ENCODE results near the gene OTUD1. TPM values are rescaled to one million over a fixed set of nuclear protein-coding genes. Genes with fewer than 3 reads are reported as not detected.

OTUD1 gene

Small RNA genes lying within 50 kb of the gene (microRNA-seq; reads per million reads assigned to microRNA genes)
- not detected for gene MIR1254-2

Measured in HL-60 (cell line).